ENCODE results near the gene CAGE1. TPM values are rescaled to one million over a fixed set of nuclear protein-coding genes. Genes with fewer than 3 reads are reported as not detected.
"Not testable (repeated sequence)": the region's sequence is repeated elsewhere in the genome, so short reads cannot be mapped to it uniquely, and the experiment has no call there.

CAGE1 gene
- total RNA-seq, 2 experiments from 2014 or later = 0.16 to 0.18 TPM

DNA sequence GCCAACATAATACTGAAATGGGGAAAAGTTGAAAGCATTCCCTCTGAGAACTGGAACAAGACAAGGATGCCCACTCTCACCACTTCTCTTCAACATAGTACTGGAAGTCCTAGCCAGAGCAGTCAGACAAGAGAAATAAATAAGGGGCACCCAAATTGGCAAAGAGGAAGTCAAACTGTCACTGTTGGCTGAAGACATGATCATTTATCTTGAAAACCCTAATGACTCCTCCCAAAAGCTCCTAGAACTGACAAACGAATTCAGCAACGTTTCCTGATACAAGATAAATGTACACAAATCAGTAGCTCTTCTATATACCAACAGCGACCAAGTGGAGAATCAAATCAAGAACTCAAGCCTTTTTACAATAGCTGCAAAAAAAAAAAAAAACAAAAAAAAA lies 37.6 kb downstream of the CAGE1 start:
- H3K9me3 Mint-ChIP-seq (ENCODE audit: insufficient read depth); H3K36me3 Mint-ChIP-seq (ENCODE audit: low read depth); CTCF ChIA-PET; POLR2A ChIA-PET; ATAC-seq; H3K27ac Mint-ChIP-seq; H3K4me1 Mint-ChIP-seq (ENCODE audit: low read depth); H3K4me3 Mint-ChIP-seq; DNase-seq: not testable (repeated sequence)
- peaks cover 40% of the 10 kb centered on the region for H3K27me3 Mint-ChIP-seq (ENCODE audit: low read depth)

- POLR2A ChIA-PET; ATAC-seq; H3K9me3 Mint-ChIP-seq (ENCODE audit: insufficient read depth); H3K4me3 Mint-ChIP-seq; DNase-seq; H3K36me3 Mint-ChIP-seq (ENCODE audit: low read depth); H3K4me1 Mint-ChIP-seq (ENCODE audit: low read depth); H3K27ac Mint-ChIP-seq: not testable (repeated sequence)
- CTCF ChIA-PET = interaction anchor here (1.0 kb wide), 1 partner anchor 10 kb away, joined by 4 read pairs; no protein-coding TSS in a partner anchor
- H3K27me3 Mint-ChIP-seq (ENCODE audit: low read depth) = peaks cover 40% of the 10 kb centered on the region
Measured at GRCh38 chr6:7350591-7350990, 39.0 kb downstream of the CAGE1 start.

- DNase-seq; H3K27ac Mint-ChIP-seq; ATAC-seq; CTCF ChIA-PET; H3K9me3 Mint-ChIP-seq (ENCODE audit: insufficient read depth); H3K36me3 Mint-ChIP-seq (ENCODE audit: low read depth); POLR2A ChIA-PET; H3K4me1 Mint-ChIP-seq (ENCODE audit: low read depth); H3K4me3 Mint-ChIP-seq: not testable (repeated sequence)
- H3K27me3 Mint-ChIP-seq (ENCODE audit: low read depth) = peaks cover 29% of the 10 kb centered on the region
Measured at GRCh38 chr6:7347551-7347997, 42.0 kb downstream of the CAGE1 start.

DNA sequence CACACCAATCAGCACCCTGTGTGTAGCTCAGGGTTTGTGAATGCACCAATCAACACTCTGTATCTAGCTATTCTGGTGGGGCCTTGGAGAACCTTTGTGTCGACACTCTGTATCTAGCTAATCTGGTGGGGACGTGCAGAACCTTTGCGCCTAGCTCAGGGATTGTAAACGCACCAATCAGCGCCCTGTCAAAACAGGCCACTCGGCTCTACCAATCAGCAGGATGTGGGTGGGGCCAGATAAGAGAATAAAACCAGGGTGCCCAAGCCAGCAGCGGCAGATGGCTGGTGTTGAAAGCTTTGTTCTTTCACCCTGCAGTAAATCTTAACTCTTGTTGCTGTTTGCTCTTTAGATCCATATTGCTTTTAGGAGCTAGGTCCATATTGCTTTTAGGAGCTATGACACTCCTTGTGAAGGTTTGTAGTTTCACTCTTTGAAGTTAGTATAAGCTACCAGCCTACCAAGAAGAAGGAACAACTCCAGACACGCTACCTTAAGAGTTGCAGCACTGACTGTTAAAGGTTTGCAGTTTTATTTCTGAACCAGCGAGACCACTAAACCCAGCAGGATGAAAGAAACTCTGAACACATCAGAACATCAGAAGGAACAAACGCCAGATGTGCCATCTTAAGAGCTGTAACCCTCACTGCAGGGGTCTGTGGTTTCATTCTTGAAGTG lies 44.6 kb downstream of the CAGE1 start:
- H3K27ac Mint-ChIP-seq = peak overlapping the region; percentile 17
- POLR2A ChIA-PET = not testable (repeated sequence)

GRCh38 chr6:7343546-7344475 lies 45.7 kb downstream of the CAGE1 start:
- H3K9me3 Mint-ChIP-seq (ENCODE audit: insufficient read depth) = peaks cover 4% of the 10 kb centered on the region
- H3K27ac Mint-ChIP-seq = no peak overlapping the region
- peaks cover 16% of the 10 kb centered on the region for H3K27me3 Mint-ChIP-seq (ENCODE audit: low read depth)
- POLR2A ChIA-PET = no interaction called here
- DNase-seq = no peak
- peaks cover 6% of the 10 kb centered on the region for H3K4me1 Mint-ChIP-seq (ENCODE audit: low read depth)
- H3K36me3 Mint-ChIP-seq (ENCODE audit: low read depth) = no peaks in the 10 kb centered on the region
- H3K4me3 Mint-ChIP-seq = no peak overlapping the region
- CTCF ChIA-PET = no interaction called here
- ATAC-seq = no peak

More for the DNA sequence above, 44.6 kb downstream of the CAGE1 start:
- H3K36me3 Mint-ChIP-seq (ENCODE audit: low read depth); H3K4me3 Mint-ChIP-seq; DNase-seq; H3K9me3 Mint-ChIP-seq (ENCODE audit: insufficient read depth); H3K4me1 Mint-ChIP-seq (ENCODE audit: low read depth); ATAC-seq; H3K27me3 Mint-ChIP-seq (ENCODE audit: low read depth): not testable (repeated sequence)
- CTCF ChIA-PET = interaction anchor here (1.3 to 1.7 kb wide), 2 partner anchors 11 to 44 kb away, joined by 3 to 4 read pairs; partner anchors contain the start of genes CAGE1 and RIOK1

DNA sequence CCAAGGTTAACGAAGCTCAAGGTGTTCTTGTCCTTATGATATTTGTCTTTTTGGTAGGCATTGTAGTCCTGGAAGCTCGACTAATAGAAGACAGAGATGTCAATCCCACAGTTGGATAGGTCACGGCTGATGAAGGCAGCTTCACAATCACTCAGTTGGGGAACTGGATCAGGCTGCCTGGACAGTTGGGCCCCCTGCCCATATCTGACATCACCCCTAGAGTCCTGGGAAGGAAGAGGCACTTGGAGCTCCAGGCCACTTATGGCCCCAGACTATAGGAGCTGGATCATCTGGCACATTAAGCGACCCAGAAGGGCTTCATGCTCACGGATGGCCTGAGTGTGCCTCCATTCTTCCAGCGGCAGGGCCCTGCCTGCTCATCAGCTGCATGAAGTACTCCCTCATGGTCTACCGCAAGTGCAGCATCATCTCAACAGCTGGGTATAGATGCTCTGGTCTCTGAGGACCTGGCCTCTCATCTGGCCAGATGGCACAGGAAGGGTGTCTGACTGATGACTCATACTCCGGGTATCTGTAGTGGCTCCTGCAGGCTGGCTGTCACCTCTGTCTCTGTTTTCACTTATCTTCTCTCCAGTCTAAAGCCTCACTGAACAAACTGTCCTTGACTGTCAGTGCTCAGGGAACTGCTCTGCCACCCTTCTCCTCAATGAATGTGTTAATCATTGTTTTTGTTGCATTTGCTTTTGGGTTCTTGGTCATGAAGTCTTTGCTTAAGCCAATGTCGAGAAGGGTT lies 47.4 kb downstream of the CAGE1 start:
- no peak for DNase-seq
- peaks cover 4% of the 10 kb centered on the region for H3K9me3 Mint-ChIP-seq (ENCODE audit: insufficient read depth)
- H3K27ac Mint-ChIP-seq = no peak overlapping the region
- H3K27me3 Mint-ChIP-seq (ENCODE audit: low read depth) = peaks cover 23% of the 10 kb centered on the region
- ChIA-PET POLR2A (no interaction called here), CTCF (no interaction called here)
- no peak for ATAC-seq
- H3K4me1 Mint-ChIP-seq (ENCODE audit: low read depth) = peaks cover 6% of the 10 kb centered on the region
- H3K36me3 Mint-ChIP-seq (ENCODE audit: low read depth) = no peaks in the 10 kb centered on the region
- no peak overlapping the region for H3K4me3 Mint-ChIP-seq

- peaks cover 26% of the 10 kb centered on the region for H3K27me3 Mint-ChIP-seq (ENCODE audit: low read depth)
- H3K4me3 Mint-ChIP-seq = no peak overlapping the region
- H3K9me3 Mint-ChIP-seq (ENCODE audit: insufficient read depth) = peaks cover 4% of the 10 kb centered on the region
- H3K36me3 Mint-ChIP-seq (ENCODE audit: low read depth) = no peaks in the 10 kb centered on the region
- H3K27ac Mint-ChIP-seq = no peak overlapping the region
- no peak for DNase-seq
- ATAC-seq = no peak
- POLR2A ChIA-PET = interaction anchor here (1.2 kb wide), 1 partner anchor 10 kb away, joined by 3 read pairs; no protein-coding TSS in a partner anchor
- peaks cover 6% of the 10 kb centered on the region for H3K4me1 Mint-ChIP-seq (ENCODE audit: low read depth)
- CTCF ChIA-PET = interaction anchor here (0.8 to 1.3 kb wide), 2 partner anchors 10 to 66 kb away, joined by 4 read pairs; no protein-coding TSS in a partner anchor
Measured at GRCh38 chr6:7341271-7341670, 48.3 kb downstream of the CAGE1 start.

- DNase-seq; H3K9me3 Mint-ChIP-seq (ENCODE audit: insufficient read depth); CTCF ChIA-PET; H3K4me1 Mint-ChIP-seq (ENCODE audit: low read depth); ATAC-seq; POLR2A ChIA-PET; H3K36me3 Mint-ChIP-seq (ENCODE audit: low read depth); H3K4me3 Mint-ChIP-seq; H3K27ac Mint-ChIP-seq: not testable (repeated sequence)
- peaks cover 28% of the 10 kb centered on the region for H3K27me3 Mint-ChIP-seq (ENCODE audit: low read depth)
Measured at GRCh38 chr6:7339007-7339732, 50.4 kb downstream of the CAGE1 start.

DNA sequence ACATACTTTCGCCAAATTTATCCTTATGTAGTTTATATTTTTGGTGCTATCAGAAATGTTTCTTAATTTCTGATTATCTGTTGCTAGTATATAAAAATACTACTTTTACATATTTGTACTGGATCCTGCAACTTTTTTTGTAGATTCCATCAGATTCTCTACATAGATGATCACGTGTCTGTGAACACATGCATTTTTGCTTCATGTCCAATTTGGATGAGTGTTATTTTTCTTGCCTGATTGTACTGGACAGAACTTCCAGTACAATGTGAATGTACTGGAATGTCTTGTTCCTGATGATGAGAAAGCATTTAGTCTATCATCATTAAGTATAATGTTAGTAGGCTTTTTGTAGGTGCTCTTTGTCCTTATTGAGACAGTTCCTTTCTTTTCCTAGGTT lies 51.5 kb downstream of the CAGE1 start:
- DNase-seq (no peak), ATAC-seq (no peak)
- Mint-ChIP-seq H3K9me3 (ENCODE audit: insufficient read depth) (no peaks in the 10 kb centered on the region), H3K36me3 (ENCODE audit: low read depth) (no peaks in the 10 kb centered on the region), H3K27ac (no peak overlapping the region), H3K27me3 (ENCODE audit: low read depth) (peaks cover 28% of the 10 kb centered on the region), H3K4me3 (no peak overlapping the region), H3K4me1 (ENCODE audit: low read depth) (no peaks in the 10 kb centered on the region)
- ChIA-PET CTCF (interaction anchor here (0.6 kb wide), 1 partner anchor 170 kb away, joined by 3 read pairs; no protein-coding TSS in a partner anchor), POLR2A (interaction anchor here (0.7 kb wide), 1 partner anchor 52 kb away, joined by 3 read pairs; the partner anchor contains the start of genes CAGE1 and RIOK1)

DNA sequence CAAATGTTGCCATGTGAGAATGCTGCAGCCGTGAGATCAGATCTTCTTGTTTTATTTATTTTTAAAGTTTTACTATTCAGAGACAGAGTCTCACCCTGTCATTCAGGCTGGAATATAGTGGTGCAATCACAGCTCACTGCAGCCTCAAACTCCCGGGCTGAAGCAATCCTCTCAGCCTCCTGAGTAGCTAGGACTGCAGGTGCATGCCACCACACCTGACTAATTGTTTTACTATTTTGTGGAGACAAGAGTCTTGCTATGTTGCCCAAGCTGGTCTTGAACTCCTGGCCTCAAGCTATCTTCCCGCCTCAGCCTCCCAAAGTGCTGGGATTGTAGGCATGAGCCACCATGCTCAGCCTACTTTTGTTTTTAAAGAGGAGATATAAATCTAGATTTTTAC lies 54.0 kb downstream of the CAGE1 start:
- Mint-ChIP-seq H3K9me3 (ENCODE audit: insufficient read depth) (no peaks in the 10 kb centered on the region), H3K4me3 (no peak overlapping the region), H3K27me3 (ENCODE audit: low read depth) (peaks cover 28% of the 10 kb centered on the region), H3K36me3 (ENCODE audit: low read depth) (no peaks in the 10 kb centered on the region), H3K27ac (no peak overlapping the region), H3K4me1 (ENCODE audit: low read depth) (no peaks in the 10 kb centered on the region)
- ChIA-PET POLR2A (no interaction called here), CTCF (interaction anchor here (1.2 kb wide), 1 partner anchor 611 kb away, joined by 3 read pairs; no protein-coding TSS in a partner anchor)
- ATAC-seq (no peak), DNase-seq (no peak)

GRCh38 chr6:7334685-7335084 lies 54.9 kb downstream of the CAGE1 start:
- no peak for ATAC-seq
- ChIA-PET CTCF (interaction anchor here (0.6 to 1.2 kb wide), 2 partner anchors 91 to 611 kb away, joined by 3 read pairs; no protein-coding TSS in a partner anchor), POLR2A (no interaction called here)
- H3K9me3 Mint-ChIP-seq (ENCODE audit: insufficient read depth) = no peaks in the 10 kb centered on the region
- no peak overlapping the region for H3K4me3 Mint-ChIP-seq
- DNase-seq = no peak
- no peaks in the 10 kb centered on the region for H3K36me3 Mint-ChIP-seq (ENCODE audit: low read depth)
- no peaks in the 10 kb centered on the region for H3K4me1 Mint-ChIP-seq (ENCODE audit: low read depth)
- no peak overlapping the region for H3K27ac Mint-ChIP-seq
- H3K27me3 Mint-ChIP-seq (ENCODE audit: low read depth) = peaks cover 24% of the 10 kb centered on the region
